Trophoblast cell (in vitro differentiated cells and primary cell): ENCODE data around the gene PAK5.

ENCODE experiments used
- DNase-seq, 2 donors: peaks; one replicate each; pipeline ENCODE4 v3.0.0-alpha.2; 2016
- H2AFZ ChIP-seq: 2 replicates; pipeline ENCODE4 v1.6.1; 2013; ENCODE audit warnings: low read length, moderate library complexity, mild to moderate bottlenecking; ENCODE audit not compliant: insufficient read depth, poor library complexity
- H2AK5ac ChIP-seq: 2 replicates; pipeline ENCODE4 v1.6.1; 2013; ENCODE audit warnings: mild to moderate bottlenecking, low read length
- H2BK120ac ChIP-seq: 2 replicates; pipeline ENCODE4 v1.6.1; 2013; ENCODE audit warnings: low read length, mild to moderate bottlenecking, moderate library complexity; ENCODE audit not compliant: insufficient read depth, poor library complexity
- H2BK12ac ChIP-seq: 2 replicates; pipeline ENCODE4 v1.6.1; 2013; ENCODE audit warnings: mild to moderate bottlenecking, low read length, moderate library complexity
- H2BK5ac ChIP-seq: 2 replicates; pipeline ENCODE4 v1.6.1; 2013; ENCODE audit warnings: low read length, low read depth, moderate library complexity, mild to moderate bottlenecking; ENCODE audit not compliant: poor library complexity
- H3K14ac ChIP-seq: 2 replicates; pipeline ENCODE4 v1.6.1; 2013; ENCODE audit warnings: mild to moderate bottlenecking, low read length
- H3K18ac ChIP-seq: 2 replicates; pipeline ENCODE4 v1.6.1; 2013; ENCODE audit warnings: mild to moderate bottlenecking, low read length
- H3K23ac ChIP-seq: 2 replicates; pipeline ENCODE4 v1.6.1; 2013; ENCODE audit warnings: low read length
- H3K27ac ChIP-seq: 2 replicates; pipeline ENCODE4 v1.5.1; 2013; ENCODE audit warnings: low read depth, mild to moderate bottlenecking, inconsistent platforms, low read length, moderate library complexity
- H3K27me3 ChIP-seq: 2 replicates; pipeline ENCODE4 v1.6.1; 2013; ENCODE audit warnings: inconsistent platforms, mild to moderate bottlenecking, low read length, moderate library complexity; ENCODE audit not compliant: insufficient read depth
- H3K36me3 ChIP-seq, 2 experiments: 1 replicate in 1 of 2; 2 replicates in 1 of 2; pipeline ENCODE4 v1.6.1; 2013; ENCODE audit warnings: low read length in 2 of 2, mild to moderate bottlenecking in 2 of 2, moderate library complexity in 1 of 2; ENCODE audit not compliant: insufficient read depth in 2 of 2, control insufficient read depth in 1 of 2
- H3K4ac ChIP-seq: 2 replicates; pipeline ENCODE4 v1.6.1; 2013; ENCODE audit warnings: low read depth, mild to moderate bottlenecking, low read length, moderate library complexity
- H3K4me1 ChIP-seq, 2 experiments: 1 replicate in 1 of 2; 2 replicates in 1 of 2; pipeline ENCODE4 v1.6.1; 2013; ENCODE audit warnings: low read length in 2 of 2, mild to moderate bottlenecking in 2 of 2, moderate library complexity in 1 of 2; ENCODE audit not compliant: insufficient read depth in 2 of 2, control insufficient read depth in 1 of 2
- H3K4me2 ChIP-seq: 2 replicates; pipeline ENCODE4 v1.6.1; 2013; ENCODE audit warnings: inconsistent platforms, mild to moderate bottlenecking, low read length, moderate library complexity
- H3K4me3 ChIP-seq: 2 replicates; pipeline ENCODE4 v1.5.1; 2013; ENCODE audit warnings: mild to moderate bottlenecking, low read depth, low read length, inconsistent platforms
- H3K79me1 ChIP-seq: one replicate; pipeline ENCODE4 v1.6.1; 2013; ENCODE audit warnings: low read length
- H3K79me2 ChIP-seq: 2 replicates; pipeline ENCODE4 v1.6.1; 2013; ENCODE audit warnings: low read length, mild to moderate bottlenecking; ENCODE audit not compliant: control insufficient read depth, insufficient read depth, poor library complexity
- H3K9ac ChIP-seq: 2 replicates; pipeline ENCODE4 v1.6.1; 2013; ENCODE audit warnings: mild to moderate bottlenecking, low read length
- H3K9me3 ChIP-seq: 2 replicates; pipeline ENCODE4 v1.6.1; 2013; ENCODE audit warnings: low read depth, mild to moderate bottlenecking, control low read depth, inconsistent platforms, low read length; ENCODE audit not compliant: insufficient read depth
- H4K12ac ChIP-seq: 2 replicates; pipeline ENCODE4 v1.6.1; 2013; ENCODE audit warnings: low read depth, mild to moderate bottlenecking, low read length, moderate library complexity
- H4K8ac ChIP-seq: 2 replicates; pipeline ENCODE4 v1.6.1; 2013; ENCODE audit warnings: low read depth, mild to moderate bottlenecking, low read length, moderate library complexity
- H4K91ac ChIP-seq: one replicate; pipeline ENCODE4 v1.6.1; 2013; ENCODE audit warnings: low read depth, mild to moderate bottlenecking, low read length, moderate library complexity
- WGBS: extraction: QIAGEN DNeasy Blood & Tissue Kit; methylation state at CpG from one replicate; pipeline ENCODE4 v1.1.7; 2013; ENCODE audit warnings: missing lambda C conversion rate; ENCODE audit not compliant: insufficient read length, insufficient coverage; ENCODE audit errors: extremely low coverage; 5-methylcytosine and 5-hydroxymethylcytosine counted together

PAK5 gene

GRCh38 chr20:9629831-9630230 is 209.0 kb downstream of the PAK5 start:
- Histone ChIP-seq H3K18ac (no peak overlapping the region), H3K27ac (no peak overlapping the region), H3K4me2 (no peak overlapping the region), H3K9me3 (no peaks in the 10 kb centered on the region), H3K79me1 (no peaks in the 10 kb centered on the region), H2BK120ac (no peak overlapping the region), H2BK5ac (no peak overlapping the region), H4K12ac (no peak overlapping the region), H3K4me3 (no peak overlapping the region), H2BK12ac (no peak overlapping the region), H3K4ac (no peak overlapping the region), H3K23ac (no peak overlapping the region), H2AFZ (no peak overlapping the region), H3K4me1 (no peaks in the 10 kb centered on the region), H3K14ac (no peak overlapping the region), H3K36me3 (no peaks in the 10 kb centered on the region), H4K91ac (no peak overlapping the region), H2AK5ac (no peak overlapping the region), H3K27me3 (no peaks in the 10 kb centered on the region), H4K8ac (no peak overlapping the region), H3K79me2 (no peaks in the 10 kb centered on the region), H3K9ac (no peak overlapping the region)
- no CpG with 5 or more reads among the region's 5 CpGs for WGBS
- DNase-seq: no peak

- Histone ChIP-seq H4K12ac (no peak overlapping the region), H2AK5ac (no peak overlapping the region), H3K18ac (no peak overlapping the region), H3K9ac (no peak overlapping the region), H4K91ac (no peak overlapping the region), H3K27ac (no peak overlapping the region), H2BK5ac (no peak overlapping the region), H3K14ac (no peak overlapping the region), H2BK120ac (no peak overlapping the region), H3K4me1 (no peaks in the 10 kb centered on the region), H2AFZ (no peak overlapping the region), H3K79me1 (no peaks in the 10 kb centered on the region), H3K27me3 (no peaks in the 10 kb centered on the region), H3K23ac (no peak overlapping the region), H3K4me2 (no peak overlapping the region), H3K4me3 (no peak overlapping the region), H4K8ac (no peak overlapping the region), H2BK12ac (no peak overlapping the region), H3K4ac (no peak overlapping the region), H3K79me2 (no peaks in the 10 kb centered on the region), H3K36me3 (no peaks in the 10 kb centered on the region), H3K9me3 (no peaks in the 10 kb centered on the region)
- no peak for DNase-seq
- WGBS: no CpG with 5 or more reads among the region's 2 CpGs
Observed at GRCh38 chr20:9628589-9628988, 210.3 kb downstream of the PAK5 start.

GRCh38 chr20:9628141-9628540 is 210.7 kb downstream of the PAK5 start:
- H3K27me3 ChIP-seq: no peaks in the 10 kb centered on the region
- H3K9me3 ChIP-seq: no peaks in the 10 kb centered on the region
- no peak overlapping the region for H3K27ac ChIP-seq
- H4K8ac ChIP-seq: no peak overlapping the region
- H4K91ac ChIP-seq: no peak overlapping the region
- no peak overlapping the region for H4K12ac ChIP-seq
- no peaks in the 10 kb centered on the region for H3K79me1 ChIP-seq
- H3K4me3 ChIP-seq: no peak overlapping the region
- no peak overlapping the region for H2AFZ ChIP-seq
- H3K14ac ChIP-seq: no peak overlapping the region
- no peak overlapping the region for H3K18ac ChIP-seq
- no peak overlapping the region for H3K23ac ChIP-seq
- H3K4me1 ChIP-seq: no peaks in the 10 kb centered on the region
- H3K79me2 ChIP-seq: no peaks in the 10 kb centered on the region
- no peak overlapping the region for H2BK5ac ChIP-seq
- no peak overlapping the region for H3K4ac ChIP-seq
- no peak overlapping the region for H2BK120ac ChIP-seq
- H3K4me2 ChIP-seq: no peak overlapping the region
- no peak overlapping the region for H2BK12ac ChIP-seq
- H3K36me3 ChIP-seq: no peaks in the 10 kb centered on the region
- DNase-seq: no peak
- no peak overlapping the region for H3K9ac ChIP-seq
- no peak overlapping the region for H2AK5ac ChIP-seq

GRCh38 chr20:9627219-9627618 is 211.7 kb downstream of the PAK5 start:
- Histone ChIP-seq H4K8ac (no peak overlapping the region), H4K12ac (no peak overlapping the region), H3K79me2 (no peaks in the 10 kb centered on the region), H3K4me1 (no peaks in the 10 kb centered on the region), H2BK12ac (no peak overlapping the region), H3K4me2 (no peak overlapping the region), H3K36me3 (no peaks in the 10 kb centered on the region), H2BK120ac (no peak overlapping the region), H3K27ac (no peak overlapping the region), H3K9ac (no peak overlapping the region), H3K9me3 (no peaks in the 10 kb centered on the region), H3K14ac (no peak overlapping the region), H2AFZ (no peak overlapping the region), H2BK5ac (no peak overlapping the region), H3K18ac (no peak overlapping the region), H3K79me1 (no peaks in the 10 kb centered on the region), H4K91ac (no peak overlapping the region), H2AK5ac (no peak overlapping the region), H3K27me3 (no peaks in the 10 kb centered on the region), H3K23ac (no peak overlapping the region), H3K4me3 (no peak overlapping the region), H3K4ac (no peak overlapping the region)
- DNase-seq: no peak
- WGBS: no CpG with 5 or more reads among the region's 3 CpGs

GRCh38 chr20:9626357-9626756 is 212.5 kb downstream of the PAK5 start:
- Histone ChIP-seq H3K79me1 (no peaks in the 10 kb centered on the region), H3K4ac (no peak overlapping the region), H4K91ac (no peak overlapping the region), H3K14ac (no peak overlapping the region), H4K8ac (no peak overlapping the region), H3K18ac (no peak overlapping the region), H3K27ac (no peak overlapping the region), H2BK5ac (no peak overlapping the region), H3K9ac (no peak overlapping the region), H3K23ac (no peak overlapping the region), H3K4me3 (no peak overlapping the region), H3K79me2 (no peaks in the 10 kb centered on the region), H2BK120ac (no peak overlapping the region), H2AFZ (no peak overlapping the region), H3K4me1 (no peaks in the 10 kb centered on the region), H3K27me3 (no peaks in the 10 kb centered on the region), H3K36me3 (no peaks in the 10 kb centered on the region), H3K9me3 (no peaks in the 10 kb centered on the region), H2BK12ac (no peak overlapping the region), H3K4me2 (no peak overlapping the region), H2AK5ac (no peak overlapping the region), H4K12ac (no peak overlapping the region)
- WGBS: no CpG with 5 or more reads among the region's 3 CpGs
- no peak for DNase-seq
